ENCODE results near the gene VIL1.

DNA sequence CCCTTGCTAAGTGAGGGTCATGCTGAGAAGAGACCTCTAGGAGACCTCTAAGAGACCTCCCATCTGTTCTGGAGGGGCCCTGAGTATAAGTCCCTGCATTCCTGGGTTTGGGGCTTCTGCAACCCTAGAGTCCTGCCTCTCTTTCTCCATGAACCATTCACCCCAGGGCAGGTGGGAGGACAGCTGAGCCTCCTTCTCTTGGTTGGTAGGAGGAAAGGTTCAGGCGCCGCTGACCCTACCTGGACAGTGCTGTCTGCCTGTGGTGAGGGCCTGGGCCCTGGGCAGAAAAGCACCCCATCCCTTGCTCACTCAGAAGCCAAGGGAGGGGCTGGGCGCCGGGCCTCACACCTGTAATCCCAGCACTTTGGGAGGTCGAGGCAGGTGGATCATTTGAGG lies 604 bp upstream of the VIL1 start:
- no peak for TF ChIP-seq CTCF (optimal IDR thresholded peaks at IDR 0.05 in 1 of 3, IDR thresholded peaks at IDR 0.05 in 1 of 3, conservative IDR thresholded peaks at IDR 0.05 in 1 of 3; ENCODE audit: extremely low read depth in 1 of 3, insufficient read depth in 2 of 3, low read length in 3 of 3)
- no peak for TF ChIP-seq EZH2 (IDR thresholded peaks at IDR 0.05; ENCODE audit: low read length)
